GM23248 (cell line): ENCODE measurements around the gene IDH3B. TPM values are rescaled to one million over a fixed set of nuclear protein-coding genes. Genes with fewer than 3 reads are reported as not detected.

ENCODE experiments used
- DNase-seq: peaks from one replicate; pipeline ENCODE4 v3.0.0-alpha.2; 2015
- H2AFZ ChIP-seq: fragments of 200-600 bp; sonication (generic); 2 replicates; pipeline ENCODE4 v1.6.1; 2016; ENCODE audit warnings: antibody characterized with exemption
- H3F3A ChIP-seq: fragments of 200-600 bp; sonication (generic); 2 replicates; pipeline ENCODE4 v1.6.1; 2016; ENCODE audit warnings: mild to moderate bottlenecking, antibody characterized with exemption, mixed run types; ENCODE audit not compliant: insufficient read depth
- H3K27ac ChIP-seq: fragments of 200-600 bp; sonication (generic); 2 replicates; pipeline ENCODE4 v1.5.1; 2016; ENCODE audit warnings: mild to moderate bottlenecking
- H3K27me3 ChIP-seq: fragments of 200-600 bp; sonication (generic); replicated peaks from 2 replicates; pipeline ENCODE4 v1.6.1; 2016; ENCODE audit warnings: mild to moderate bottlenecking; ENCODE audit not compliant: insufficient read depth
- H3K36me3 ChIP-seq: fragments of 200-600 bp; sonication (generic); 2 replicates; pipeline ENCODE4 v1.6.1; 2016; ENCODE audit warnings: low read depth, mild to moderate bottlenecking
- H3K4me1 ChIP-seq: fragments of 200-600 bp; sonication (generic); 2 replicates; pipeline ENCODE4 v1.6.1; 2016; ENCODE audit warnings: mild to moderate bottlenecking; ENCODE audit not compliant: insufficient read depth
- H3K4me2 ChIP-seq: fragments of 200-600 bp; sonication (generic); one replicate; pipeline ENCODE4 v1.6.1; 2016; ENCODE audit warnings: mild to moderate bottlenecking; ENCODE audit not compliant: unreplicated experiment
- H3K4me3 ChIP-seq: fragments of 200-600 bp; sonication (generic); 2 replicates; pipeline ENCODE4 v1.5.1; 2016; ENCODE audit warnings: mild to moderate bottlenecking
- H3K79me2 ChIP-seq: fragments of 200-600 bp; sonication (generic); 2 replicates; pipeline ENCODE4 v1.6.1; 2016; ENCODE audit warnings: mild to moderate bottlenecking; ENCODE audit not compliant: insufficient read depth
- H3K9ac ChIP-seq: fragments of 200-600 bp; sonication (generic); 2 replicates; pipeline ENCODE4 v1.6.1; 2016; ENCODE audit warnings: mild to moderate bottlenecking
- H3K9me2 ChIP-seq: fragments of 200-600 bp; sonication (generic); 2 replicates; pipeline ENCODE4 v1.6.1; 2016; ENCODE audit warnings: mixed run types, mild to moderate bottlenecking, moderate library complexity; ENCODE audit not compliant: insufficient read depth
- H3K9me3 ChIP-seq: fragments of 200-600 bp; sonication (generic); one replicate; pipeline ENCODE4 v1.6.1; 2017; ENCODE audit warnings: low read depth
- H4K20me1 ChIP-seq: fragments of 200-600 bp; sonication (generic); 2 replicates; pipeline ENCODE4 v1.6.0; 2016; ENCODE audit not compliant: insufficient read depth
- EZH2 ChIP-seq: fragments of 200-600 bp; sonication (generic); IDR thresholded peaks from 2 replicates; pipeline ENCODE4 v1.6.1; 2018; ENCODE audit warnings: antibody characterized with exemption, mild to moderate bottlenecking; ENCODE audit not compliant: insufficient read depth, poor library complexity, severe bottlenecking
- EZH2phosphoT487 ChIP-seq: fragments of 200-600 bp; sonication (generic); IDR thresholded peaks from 2 replicates; pipeline ENCODE4 v1.6.1; 2018; ENCODE audit warnings: antibody characterized with exemption, moderate library complexity, mild to moderate bottlenecking, low read depth; ENCODE audit not compliant: insufficient read depth
- WGBS, 2 experiments: methylation state at CpG; one replicate each; pipeline ENCODE4 v1.1.6; 2015 to 2017; ENCODE audit warnings: low lambda C conversion rate in 2 of 2, low coverage in 1 of 2; ENCODE audit errors: missing lambda C conversion rate in 2 of 2; 5-methylcytosine and 5-hydroxymethylcytosine counted together
- in situ Hi-C: fragments of 300-500 bp; cut with MboI; formaldehyde crosslinking; loops from 2 replicates; pipeline ENCODE4 v1.15.0; 2020
- polyA plus RNA-seq: library from polyadenylated mRNA; unstranded; fragments of >200 nt; fragmentation: Nextera tagmentation; extraction: Ambion mirVana; gene quantifications from 2 replicates; pipeline ENCODE4 v1.2.1, GENCODE V29; 2016
- total RNA-seq: library from RNA; depleted of rRNA; stranded (reverse); fragments of >200 nt; shearing (Covaris generic); gene quantifications from 2 replicates; pipeline ENCODE4 v1.2.3, GENCODE V29; 2014

Gene IDH3B
- total and polyA plus RNA-seq, 2 experiments from 2014 or later = 76.3 to 79.5 TPM

DNA sequence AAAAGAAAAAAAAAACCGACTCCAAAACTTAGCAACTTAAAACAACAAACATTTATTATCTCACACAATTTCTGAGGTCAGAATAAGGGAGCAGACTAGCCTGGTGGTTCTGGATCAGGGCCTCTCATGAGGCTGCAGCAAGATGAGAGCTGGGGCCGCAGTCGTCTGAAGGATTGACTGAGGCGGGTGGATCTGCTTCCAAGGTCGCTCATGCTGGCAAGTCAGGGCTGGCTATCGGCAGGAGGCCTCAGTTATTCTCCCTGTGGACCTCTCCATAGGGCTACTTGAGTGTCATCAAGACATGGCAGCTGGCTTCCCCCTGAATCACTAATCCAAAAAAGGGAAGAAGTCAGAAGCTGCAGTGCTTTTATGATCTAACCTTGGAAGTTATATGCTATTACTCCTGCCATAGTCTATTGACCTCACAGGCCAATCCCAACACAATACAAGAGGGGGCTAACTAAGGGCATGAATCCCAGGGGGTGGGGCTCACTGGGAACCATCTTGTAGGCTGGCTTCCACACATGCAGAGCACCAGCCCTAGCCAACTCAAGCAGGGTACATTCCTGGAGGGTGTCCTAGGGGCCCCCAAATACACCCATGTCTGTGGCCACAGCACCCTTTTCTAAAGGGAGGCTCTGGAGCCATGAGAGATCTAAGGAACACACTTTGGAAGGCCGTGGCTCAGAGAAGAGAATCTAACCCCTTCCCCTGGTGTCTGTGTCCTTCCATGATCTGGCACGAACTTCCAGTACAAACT is 39.9 kb upstream of the IDH3B start:
- no peak for TF ChIP-seq EZH2
- no peak for TF ChIP-seq EZH2phosphoT487
- H3K27me3 ChIP-seq = peaks cover 22% of the 10 kb centered on the region
- H3K9ac ChIP-seq = no peak overlapping the region
- H3K9me3 ChIP-seq = no peaks in the 10 kb centered on the region
- no peak for DNase-seq
- H2AFZ ChIP-seq = no peak overlapping the region
- H4K20me1 ChIP-seq = no peaks in the 10 kb centered on the region
- H3K9me2 ChIP-seq = no peaks in the 10 kb centered on the region
- in situ Hi-C loops = no loop called here
- no peaks in the 10 kb centered on the region for H3F3A ChIP-seq
- H3K4me1 ChIP-seq = no peaks in the 10 kb centered on the region
- WGBS, 2 experiments = 61 to 72% methylated on average over 8 of the region's 8 CpGs
- H3K4me2 ChIP-seq = no peak overlapping the region
- no peak overlapping the region for H3K27ac ChIP-seq
- H3K4me3 ChIP-seq = no peak overlapping the region
- no peaks in the 10 kb centered on the region for H3K79me2 ChIP-seq
- H3K36me3 ChIP-seq = no peaks in the 10 kb centered on the region

- Histone ChIP-seq H4K20me1 (no peaks in the 10 kb centered on the region), H3K79me2 (no peaks in the 10 kb centered on the region), H3K9ac (no peak overlapping the region), H3F3A (no peaks in the 10 kb centered on the region), H3K27ac (no peak overlapping the region), H3K4me2 (no peak overlapping the region), H3K27me3 (peaks cover 26% of the 10 kb centered on the region), H3K36me3 (no peaks in the 10 kb centered on the region), H3K9me3 (no peaks in the 10 kb centered on the region), H3K9me2 (no peaks in the 10 kb centered on the region), H2AFZ (no peak overlapping the region), H3K4me3 (no peak overlapping the region), H3K4me1 (no peaks in the 10 kb centered on the region)
- DNase-seq = no peak
- WGBS, 2 experiments = 44 to 47% methylated on average over 5 of the region's 5 CpGs
- in situ Hi-C loops = no loop called here
- TF ChIP-seq EZH2phosphoT487 (no peak), EZH2 (no peak)
Measured at GRCh38 chr20:2701671-2702081, 37.7 kb upstream of the IDH3B start.

DNA sequence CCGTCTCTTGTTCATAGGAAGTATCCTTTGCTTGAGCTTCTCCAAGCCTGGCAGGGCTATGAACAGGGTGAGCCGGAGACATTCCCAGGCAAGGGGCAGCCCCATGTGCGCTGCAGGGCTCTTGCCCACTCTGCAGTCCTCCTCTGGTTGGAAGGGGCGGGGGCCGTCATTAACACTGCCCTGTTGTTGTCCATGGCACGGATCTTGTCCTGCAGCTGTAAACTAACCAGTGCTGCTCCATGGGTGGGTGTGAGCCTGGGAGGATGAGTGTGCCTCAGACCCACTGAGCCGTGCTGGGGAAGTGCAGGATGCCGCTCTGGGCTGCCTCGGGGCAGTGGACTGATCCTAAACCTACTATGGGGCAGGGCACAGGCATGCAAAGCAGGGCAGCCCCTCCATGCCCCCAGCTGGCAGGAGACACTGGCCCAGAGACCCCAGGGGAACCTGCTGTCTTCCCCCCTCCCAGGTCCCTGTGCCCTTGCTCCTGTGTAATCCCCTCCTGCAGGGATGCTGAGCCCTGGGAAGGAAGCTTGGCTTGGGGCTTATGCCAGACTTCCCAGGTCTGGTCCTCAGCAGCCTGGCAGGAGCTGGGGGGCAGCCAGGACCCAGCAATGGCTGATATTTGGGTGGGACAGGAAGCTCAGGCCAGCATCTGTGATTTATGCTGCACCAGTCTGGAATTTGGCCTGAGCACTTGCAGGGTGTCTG is 37.1 kb upstream of the IDH3B start:
- Histone ChIP-seq H3F3A (no peaks in the 10 kb centered on the region), H3K4me3 (no peak overlapping the region), H3K9me3 (no peaks in the 10 kb centered on the region), H3K36me3 (no peaks in the 10 kb centered on the region), H4K20me1 (no peaks in the 10 kb centered on the region), H3K9ac (no peak overlapping the region), H3K79me2 (no peaks in the 10 kb centered on the region), H3K4me1 (no peaks in the 10 kb centered on the region), H2AFZ (no peak overlapping the region), H3K27ac (no peak overlapping the region), H3K27me3 (peaks cover 26% of the 10 kb centered on the region), H3K9me2 (no peaks in the 10 kb centered on the region), H3K4me2 (no peak overlapping the region)
- DNase-seq = no peak
- in situ Hi-C loops = no loop called here
- 55 to 57% methylated on average over 8 to 9 of the region's 9 CpGs for WGBS, 2 experiments
- TF ChIP-seq EZH2phosphoT487 = no peak
- TF ChIP-seq EZH2 = no peak

- Histone ChIP-seq H4K20me1 (no peaks in the 10 kb centered on the region), H3F3A (no peaks in the 10 kb centered on the region), H3K79me2 (no peaks in the 10 kb centered on the region), H3K4me1 (no peaks in the 10 kb centered on the region), H3K4me3 (no peak overlapping the region), H3K4me2 (no peak overlapping the region), H3K9me3 (no peaks in the 10 kb centered on the region), H3K27ac (no peak overlapping the region), H3K9ac (no peak overlapping the region), H3K9me2 (no peaks in the 10 kb centered on the region), H2AFZ (no peak overlapping the region), H3K36me3 (no peaks in the 10 kb centered on the region), H3K27me3 (peaks cover 33% of the 10 kb centered on the region)
- no peak for DNase-seq
- no peak for TF ChIP-seq EZH2phosphoT487
- TF ChIP-seq EZH2 = no peak
- in situ Hi-C loops = no loop called here
- WGBS, 2 experiments = 63 to 74% methylated on average over 5 of the region's 5 CpGs
Measured at GRCh38 chr20:2699775-2700413, 35.9 kb upstream of the IDH3B start.
